Keratinocyte (primary cell): Measurements from ENCODE around the gene SDC3. TPM values are rescaled to one million over a fixed set of nuclear protein-coding genes. Genes with fewer than 3 reads are reported as not detected.
A peak's percentile ranks its signal among the peaks of the same experiment; 100 is the strongest.

Source experiments
- DNase-seq: peaks from one replicate; pipeline ENCODE4 v3.0.0-alpha.2; 2011; ENCODE audit warnings: low read depth, missing footprints, low spot score
- FAIRE-seq: peaks from 2 replicates; lab custom pipeline; 2011; peaks lifted over from hg19 to GRCh38; lab: Jason Lieb, UNC
- H2AFZ ChIP-seq: 2 replicates; pipeline ENCODE4 v1.6.0; 2012; ENCODE audit warnings: low read length, control low read depth, inconsistent platforms; ENCODE audit not compliant: control insufficient read depth
- H3K27ac ChIP-seq: 2 replicates; pipeline ENCODE4 v1.5.1; 2011; ENCODE audit warnings: low read length; ENCODE audit not compliant: control insufficient read depth, insufficient read depth
- H3K27me3 ChIP-seq: 3 replicates; pipeline ENCODE4 v1.6.0; 2011; ENCODE audit warnings: low read length; ENCODE audit not compliant: control insufficient read depth, insufficient read depth; ENCODE audit errors: extremely low read depth
- H3K36me3 ChIP-seq, 2 experiments: 2 replicates in 1 of 2; 3 replicates in 1 of 2; pipeline ENCODE4 v1.5.1; 2011; ENCODE audit warnings: low read length in 2 of 2, mild to moderate bottlenecking in 1 of 2; ENCODE audit not compliant: control insufficient read depth in 2 of 2, insufficient read depth in 2 of 2; ENCODE audit errors: extremely low read depth in 1 of 2
- H3K4me1 ChIP-seq: 3 replicates; pipeline ENCODE4 v1.5.1; 2011; ENCODE audit warnings: low read length; ENCODE audit not compliant: control insufficient read depth, insufficient read depth; ENCODE audit errors: extremely low read depth
- H3K4me2 ChIP-seq: 3 replicates; pipeline ENCODE4 v1.6.0; 2011; ENCODE audit warnings: low read depth, low read length; ENCODE audit not compliant: control insufficient read depth, insufficient read depth; ENCODE audit errors: extremely low read depth
- H3K4me3 ChIP-seq, 3 experiments: fragments of 200-600 bp in 1 of 3; sonication (generic) in 1 of 3; 2 replicates in 2 of 3; 3 replicates in 1 of 3; pipeline ENCODE4 v1.5.1; 2011 to 2016; ENCODE audit warnings: low read length in 3 of 3, mild to moderate bottlenecking in 3 of 3, control low read depth in 2 of 3, inconsistent platforms in 1 of 3, low read depth in 1 of 3, mixed read lengths in 1 of 3, mixed run types in 1 of 3, moderate library complexity in 1 of 3; ENCODE audit not compliant: control insufficient read depth in 2 of 3, insufficient read depth in 2 of 3; ENCODE audit errors: extremely low read depth in 1 of 3
- H3K79me2 ChIP-seq: 2 replicates; pipeline ENCODE4 v1.6.0; 2012; ENCODE audit warnings: low read length; ENCODE audit not compliant: control insufficient read depth, insufficient read depth
- H3K9ac ChIP-seq: 3 replicates; pipeline ENCODE4 v1.6.0; 2011; ENCODE audit warnings: low read length; ENCODE audit not compliant: control insufficient read depth, insufficient read depth; ENCODE audit errors: extremely low read depth
- H3K9me1 ChIP-seq: 3 replicates; pipeline ENCODE4 v1.6.0; 2011; ENCODE audit warnings: low read length; ENCODE audit not compliant: control insufficient read depth, insufficient read depth; ENCODE audit errors: extremely low read depth
- H3K9me3 ChIP-seq: 2 replicates; pipeline ENCODE4 v1.5.1; 2012; ENCODE audit warnings: low read depth, low read length; ENCODE audit not compliant: control insufficient read depth
- H4K20me1 ChIP-seq: 3 replicates; pipeline ENCODE4 v1.6.0; 2011; ENCODE audit warnings: low read length; ENCODE audit not compliant: control insufficient read depth, insufficient read depth; ENCODE audit errors: extremely low read depth
- EZH2 ChIP-seq: IDR thresholded peaks from one replicate; pipeline ENCODE4 v1.6.1; 2012; ENCODE audit warnings: inconsistent platforms, mild to moderate bottlenecking, low read length, moderate library complexity
- dilution Hi-C: fragments of 300-500 bp; cut with MboI; formaldehyde crosslinking; loops from one replicate; pipeline ENCODE4 v1.7.0; 2020; ENCODE audit warnings: low sequenced_read_pairs; ENCODE audit not compliant: extremely low pct_ligation_motif_present
- polyA plus RNA-seq, 5 experiments: library from polyadenylated mRNA; depleted of rRNA in 3 of 5; stranded (reverse) in 3 of 5; stranded (forward) in 1 of 5; unstranded in 1 of 5; fragments of >200 nt; gene quantifications; 1 replicate in 1 of 5; 2 replicates in 3 of 5; 3 replicates in 1 of 5; pipeline versions ENCODE4 v1.2.1 to v1.2.3, GENCODE V29; 2011 to 2012; ENCODE audit warnings: missing spikeins in 2 of 5, low read depth in 1 of 5, low replicate concordance in 1 of 5
- TF ChIP-seq, protein P1 (sequence below), 3 experiments: IDR thresholded peaks in 1 of 3; conservative IDR thresholded peaks in 1 of 3; optimal IDR thresholded peaks in 1 of 3; 2 replicates in 2 of 3; 3 replicates in 1 of 3; pipeline versions ENCODE3 to v1.5.1; 2011; ENCODE audit warnings: low read length in 3 of 3, mild to moderate bottlenecking in 3 of 3, moderate library complexity in 2 of 3, control low read depth in 1 of 3, inconsistent platforms in 1 of 3; ENCODE audit not compliant: insufficient read depth in 2 of 3; ENCODE audit errors: extremely low read depth in 1 of 3

SDC3 gene
- polyA plus RNA-seq, 1 donor (not counting 4 experiments of a cell fraction or from before 2014, with no cell fraction given) = 8.8 TPM

- no peak for FAIRE-seq
- no peak overlapping the region for H3K9ac ChIP-seq
- dilution Hi-C loops = loop anchor here (25.0 kb wide), 1 partner anchor 96 kb away; no protein-coding TSS in a partner anchor
Observed at GRCh38 chr1:30908316-30908695, 252 bp downstream of the SDC3 start.

DNA sequence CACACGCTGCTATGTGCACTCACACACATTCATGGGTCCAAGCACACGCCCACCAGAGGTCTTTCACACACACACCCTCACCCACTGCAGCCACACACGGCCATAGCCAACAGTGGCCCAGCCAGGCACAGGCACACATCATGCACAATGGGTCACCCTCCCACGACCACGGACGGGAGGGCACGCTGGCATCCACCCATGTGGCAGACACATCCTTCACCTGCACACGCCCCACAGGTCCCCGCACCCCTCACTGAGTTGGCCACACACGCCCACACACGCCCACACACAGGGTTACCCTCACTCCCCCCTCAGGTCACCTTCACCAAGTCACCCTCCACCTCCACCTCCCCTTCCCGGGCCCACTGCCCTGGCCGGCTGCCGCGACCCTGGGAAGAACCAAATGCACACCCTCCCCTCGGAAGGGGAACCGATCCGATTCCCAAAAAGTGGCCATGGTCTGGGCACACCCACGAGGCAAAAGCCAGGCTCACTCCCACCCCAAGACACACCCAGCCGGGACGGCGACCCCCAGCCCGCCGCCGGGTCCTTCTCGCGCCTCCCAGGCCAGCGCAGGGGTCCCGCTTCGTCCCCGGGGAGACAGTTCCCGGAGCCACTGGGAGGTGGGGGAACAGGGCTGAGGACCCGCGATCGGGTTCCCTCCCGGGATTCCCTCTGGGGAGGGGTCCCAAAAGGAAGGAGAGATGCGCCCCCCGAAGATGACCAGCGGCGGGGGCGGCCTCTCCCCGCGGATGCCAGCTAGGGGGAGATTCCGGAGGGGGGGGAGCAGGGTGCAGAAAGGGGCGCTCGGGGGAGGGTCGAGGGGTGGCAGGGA, 860 bp downstream of the SDC3 start:
- peak; percentile 51 for TF ChIP-seq EZH2
- TF ChIP-seq, protein P1, sequence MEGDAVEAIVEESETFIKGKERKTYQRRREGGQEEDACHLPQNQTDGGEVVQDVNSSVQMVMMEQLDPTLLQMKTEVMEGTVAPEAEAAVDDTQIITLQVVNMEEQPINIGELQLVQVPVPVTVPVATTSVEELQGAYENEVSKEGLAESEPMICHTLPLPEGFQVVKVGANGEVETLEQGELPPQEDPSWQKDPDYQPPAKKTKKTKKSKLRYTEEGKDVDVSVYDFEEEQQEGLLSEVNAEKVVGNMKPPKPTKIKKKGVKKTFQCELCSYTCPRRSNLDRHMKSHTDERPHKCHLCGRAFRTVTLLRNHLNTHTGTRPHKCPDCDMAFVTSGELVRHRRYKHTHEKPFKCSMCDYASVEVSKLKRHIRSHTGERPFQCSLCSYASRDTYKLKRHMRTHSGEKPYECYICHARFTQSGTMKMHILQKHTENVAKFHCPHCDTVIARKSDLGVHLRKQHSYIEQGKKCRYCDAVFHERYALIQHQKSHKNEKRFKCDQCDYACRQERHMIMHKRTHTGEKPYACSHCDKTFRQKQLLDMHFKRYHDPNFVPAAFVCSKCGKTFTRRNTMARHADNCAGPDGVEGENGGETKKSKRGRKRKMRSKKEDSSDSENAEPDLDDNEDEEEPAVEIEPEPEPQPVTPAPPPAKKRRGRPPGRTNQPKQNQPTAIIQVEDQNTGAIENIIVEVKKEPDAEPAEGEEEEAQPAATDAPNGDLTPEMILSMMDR (optimal IDR thresholded peaks at IDR 0.05 in 1 of 3, IDR thresholded peaks at IDR 0.05 in 1 of 3, conservative IDR thresholded peaks at IDR 0.05 in 1 of 3; ENCODE audit: extremely low read depth in 1 of 3, insufficient read depth in 2 of 3, low read length in 3 of 3) = no peak
- peaks cover 6% of the 10 kb centered on the region for H3K27me3 ChIP-seq
- peak overlapping the region; percentile 75 for H3K4me2 ChIP-seq
- dilution Hi-C loops = loop anchor here (25.0 kb wide), 1 partner anchor 95 kb away; no protein-coding TSS in a partner anchor
- peaks cover 4% of the 10 kb centered on the region for H3K79me2 ChIP-seq
- H2AFZ ChIP-seq = no peak overlapping the region
- H3K9ac ChIP-seq = peak overlapping the region; percentile 52
- peak overlapping the region; percentile 61 to 67 (median 64) for H3K4me3 ChIP-seq
- FAIRE-seq = no peak
- DNase-seq = no peak
- H3K9me1 ChIP-seq = no peaks in the 10 kb centered on the region
- no peak overlapping the region for H3K27ac ChIP-seq
- H3K36me3 ChIP-seq = no peaks in the 10 kb centered on the region
- peaks cover 7% of the 10 kb centered on the region for H4K20me1 ChIP-seq
- no peaks in the 10 kb centered on the region for H3K9me3 ChIP-seq
- peaks cover 27% of the 10 kb centered on the region for H3K4me1 ChIP-seq

More at GRCh38 chr1:30908316-30908695, 252 bp downstream of the SDC3 start:
- Histone ChIP-seq H3K4me3 (peak overlapping the region in 2 of 3 experiments; percentile 61 to 64), H3K27ac (no peak overlapping the region), H3K36me3 (no peaks in the 10 kb centered on the region), H3K4me2 (no peak overlapping the region), H2AFZ (no peak overlapping the region), H3K9me3 (no peaks in the 10 kb centered on the region), H3K27me3 (peaks cover 6% of the 10 kb centered on the region), H3K9me1 (no peaks in the 10 kb centered on the region), H3K4me1 (peaks cover 28% of the 10 kb centered on the region), H3K79me2 (peaks cover 4% of the 10 kb centered on the region), H4K20me1 (peaks cover 7% of the 10 kb centered on the region)
- TF ChIP-seq, protein P1 (optimal IDR thresholded peaks at IDR 0.05 in 1 of 3, IDR thresholded peaks at IDR 0.05 in 1 of 3, conservative IDR thresholded peaks at IDR 0.05 in 1 of 3; ENCODE audit: extremely low read depth in 1 of 3, insufficient read depth in 2 of 3, low read length in 3 of 3) = no peak
- TF ChIP-seq EZH2 = no peak
- no peak for DNase-seq
